ENCODE measurements around the gene FYCO1. TPM values are rescaled to one million over a fixed set of nuclear protein-coding genes. Genes with fewer than 3 reads are reported as not detected.

FYCO1 gene
- total and polyA plus RNA-seq, 2 donors (not counting 1 experiment from before 2014, with no cell fraction given): 19.2 to 82.2 TPM

DNA sequence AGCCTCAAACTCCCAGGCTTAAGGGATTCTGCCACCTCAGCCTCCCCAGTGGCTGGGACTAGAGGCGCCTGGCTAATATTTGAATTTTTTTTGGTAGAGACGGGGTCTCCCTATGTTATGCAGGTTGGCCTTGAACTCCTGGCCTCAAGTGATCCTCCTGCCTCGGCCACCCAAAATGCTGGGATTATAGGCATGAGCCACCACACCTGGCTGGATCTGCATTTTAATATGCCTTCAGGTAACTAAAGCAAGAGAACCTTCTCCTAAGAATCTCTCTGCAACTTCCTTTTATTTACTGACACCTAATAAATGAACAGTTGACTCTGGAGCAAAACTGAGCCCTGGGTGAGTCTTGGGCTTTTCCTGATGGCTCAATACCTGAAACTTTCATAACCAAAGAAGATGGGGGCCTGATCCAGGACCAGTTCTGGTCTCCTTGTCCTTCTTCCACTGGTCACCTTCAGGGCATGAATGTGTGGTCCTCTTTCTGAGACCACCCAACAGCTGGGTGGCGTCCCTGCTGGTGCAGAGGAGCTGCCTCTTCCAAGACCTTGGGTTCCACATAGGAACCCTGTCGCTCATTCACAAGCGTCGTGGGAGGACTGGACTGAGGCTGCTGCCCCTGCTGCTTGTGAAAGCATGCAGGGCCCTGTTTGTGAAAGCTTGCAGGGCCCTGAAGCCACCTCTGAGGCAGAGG is 81.1 kb downstream of the FYCO1 start:
- H3K9me3 ChIP-seq (ENCODE audit: control insufficient read depth, insufficient read depth, low read depth, low read length): no peaks in the 10 kb centered on the region
- no peaks in the 10 kb centered on the region for H3K27me3 ChIP-seq (ENCODE audit: control insufficient read depth, insufficient read depth, low read length)
- no peak overlapping the region for H2AFZ ChIP-seq (ENCODE audit: low read length)
- no peak overlapping the region for H3K4me2 ChIP-seq (ENCODE audit: extremely low read depth, insufficient read depth, low read length)
- H3K9ac ChIP-seq (ENCODE audit: insufficient read depth, low read length): no peak overlapping the region
- H3K27ac ChIP-seq (ENCODE audit: insufficient read depth, low read length): no peak overlapping the region
- H3K4me1 ChIP-seq (ENCODE audit: control insufficient read depth, extremely low read depth, insufficient read depth, low read length): peaks cover 4% of the 10 kb centered on the region
- no peak overlapping the region for H3K4me3 ChIP-seq (replicated peaks in 1 of 4; ENCODE audit: control extremely low read depth in 1 of 4, insufficient read depth in 1 of 4, low read depth in 3 of 4, low read length in 4 of 4)
- DNase-seq (ENCODE audit: low read depth in 2 of 2): no peak
- H4K20me1 ChIP-seq (ENCODE audit: control insufficient read depth, extremely low read depth, insufficient read depth, low read length): no peaks in the 10 kb centered on the region
- H3K36me3 ChIP-seq (ENCODE audit: control insufficient read depth, insufficient read depth, low read length): peaks cover 3% of the 10 kb centered on the region
- TF ChIP-seq, protein P1, sequence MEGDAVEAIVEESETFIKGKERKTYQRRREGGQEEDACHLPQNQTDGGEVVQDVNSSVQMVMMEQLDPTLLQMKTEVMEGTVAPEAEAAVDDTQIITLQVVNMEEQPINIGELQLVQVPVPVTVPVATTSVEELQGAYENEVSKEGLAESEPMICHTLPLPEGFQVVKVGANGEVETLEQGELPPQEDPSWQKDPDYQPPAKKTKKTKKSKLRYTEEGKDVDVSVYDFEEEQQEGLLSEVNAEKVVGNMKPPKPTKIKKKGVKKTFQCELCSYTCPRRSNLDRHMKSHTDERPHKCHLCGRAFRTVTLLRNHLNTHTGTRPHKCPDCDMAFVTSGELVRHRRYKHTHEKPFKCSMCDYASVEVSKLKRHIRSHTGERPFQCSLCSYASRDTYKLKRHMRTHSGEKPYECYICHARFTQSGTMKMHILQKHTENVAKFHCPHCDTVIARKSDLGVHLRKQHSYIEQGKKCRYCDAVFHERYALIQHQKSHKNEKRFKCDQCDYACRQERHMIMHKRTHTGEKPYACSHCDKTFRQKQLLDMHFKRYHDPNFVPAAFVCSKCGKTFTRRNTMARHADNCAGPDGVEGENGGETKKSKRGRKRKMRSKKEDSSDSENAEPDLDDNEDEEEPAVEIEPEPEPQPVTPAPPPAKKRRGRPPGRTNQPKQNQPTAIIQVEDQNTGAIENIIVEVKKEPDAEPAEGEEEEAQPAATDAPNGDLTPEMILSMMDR (conservative IDR thresholded peaks at IDR 0.05 in 1 of 2, IDR thresholded peaks at IDR 0.05 in 1 of 2; ENCODE audit: low read depth in 1 of 2, low read length in 2 of 2): no peak
- TF ChIP-seq EZH2 (IDR thresholded peaks at IDR 0.05; ENCODE audit: low read length, missing control alignments): no peak
- H3K79me2 ChIP-seq (ENCODE audit: control insufficient read depth, insufficient read depth, low read length): no peaks in the 10 kb centered on the region

GRCh38 chr3:45912435-45912834 is 83.2 kb downstream of the FYCO1 start:
- H3K4me2 ChIP-seq (ENCODE audit: extremely low read depth, insufficient read depth, low read length): no peak overlapping the region
- H3K9ac ChIP-seq (ENCODE audit: insufficient read depth, low read length): no peak overlapping the region
- peaks cover 9% of the 10 kb centered on the region for H3K4me1 ChIP-seq (ENCODE audit: control insufficient read depth, extremely low read depth, insufficient read depth, low read length)
- H3K27me3 ChIP-seq (ENCODE audit: control insufficient read depth, insufficient read depth, low read length): no peaks in the 10 kb centered on the region
- no peak overlapping the region for H2AFZ ChIP-seq (ENCODE audit: low read length)
- no peak for DNase-seq (ENCODE audit: low read depth in 2 of 2)
- no peaks in the 10 kb centered on the region for H4K20me1 ChIP-seq (ENCODE audit: control insufficient read depth, extremely low read depth, insufficient read depth, low read length)
- H3K27ac ChIP-seq (ENCODE audit: insufficient read depth, low read length): no peak overlapping the region
- no peak overlapping the region for H3K4me3 ChIP-seq (replicated peaks in 1 of 4; ENCODE audit: control extremely low read depth in 1 of 4, insufficient read depth in 1 of 4, low read depth in 3 of 4, low read length in 4 of 4)
- H3K9me3 ChIP-seq (ENCODE audit: control insufficient read depth, insufficient read depth, low read depth, low read length): no peaks in the 10 kb centered on the region
- no peaks in the 10 kb centered on the region for H3K36me3 ChIP-seq (ENCODE audit: control insufficient read depth, insufficient read depth, low read length)
- TF ChIP-seq, protein P1 (conservative IDR thresholded peaks at IDR 0.05 in 1 of 2, IDR thresholded peaks at IDR 0.05 in 1 of 2; ENCODE audit: low read depth in 1 of 2, low read length in 2 of 2): no peak
- TF ChIP-seq EZH2 (IDR thresholded peaks at IDR 0.05; ENCODE audit: low read length, missing control alignments): no peak
- H3K79me2 ChIP-seq (ENCODE audit: control insufficient read depth, insufficient read depth, low read length): no peaks in the 10 kb centered on the region

DNA sequence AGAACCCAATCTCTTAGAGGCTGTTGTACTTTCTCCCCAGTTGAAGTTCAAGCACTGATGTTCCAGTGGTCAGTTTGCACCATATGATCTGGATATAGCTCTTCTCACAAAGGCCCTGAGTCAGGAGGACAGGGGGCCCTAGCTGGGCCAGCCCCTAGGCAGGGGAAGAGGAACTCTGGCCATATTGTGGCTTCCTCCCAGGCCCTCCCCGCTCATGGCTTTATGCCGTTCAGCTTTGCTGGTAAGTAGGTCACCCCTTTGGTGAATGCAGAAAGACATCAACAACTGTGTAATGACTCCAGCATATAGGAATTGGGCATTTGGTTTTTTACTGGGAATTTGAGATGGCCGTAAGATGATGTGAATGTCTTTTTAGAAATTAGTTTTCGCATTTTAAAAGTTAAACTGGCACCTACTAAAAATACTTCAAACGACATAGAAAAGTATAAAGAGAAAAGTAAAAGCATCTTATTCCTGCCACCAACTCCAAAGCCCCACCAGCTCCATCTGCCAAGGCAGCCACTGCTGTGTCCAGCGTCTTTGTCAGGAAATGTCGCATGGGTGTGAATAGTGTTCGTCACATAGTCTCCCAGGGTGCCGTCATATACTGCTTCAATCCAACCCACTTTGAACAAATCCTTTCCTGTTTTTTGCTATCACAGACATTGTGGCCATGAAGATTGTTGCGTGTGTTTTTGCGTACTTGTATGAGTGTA is 84.0 kb downstream of the FYCO1 start:
- H3K36me3 ChIP-seq (ENCODE audit: control insufficient read depth, insufficient read depth, low read length): no peaks in the 10 kb centered on the region
- TF ChIP-seq, protein P1 (conservative IDR thresholded peaks at IDR 0.05 in 1 of 2, IDR thresholded peaks at IDR 0.05 in 1 of 2; ENCODE audit: low read depth in 1 of 2, low read length in 2 of 2): no peak
- TF ChIP-seq EZH2 (IDR thresholded peaks at IDR 0.05; ENCODE audit: low read length, missing control alignments): no peak
- no peak overlapping the region for H3K4me3 ChIP-seq (replicated peaks in 1 of 4; ENCODE audit: control extremely low read depth in 1 of 4, insufficient read depth in 1 of 4, low read depth in 3 of 4, low read length in 4 of 4)
- H3K79me2 ChIP-seq (ENCODE audit: control insufficient read depth, insufficient read depth, low read length): no peaks in the 10 kb centered on the region
- H2AFZ ChIP-seq (ENCODE audit: low read length): no peak overlapping the region
- H3K9me3 ChIP-seq (ENCODE audit: control insufficient read depth, insufficient read depth, low read depth, low read length): no peaks in the 10 kb centered on the region
- H3K4me2 ChIP-seq (ENCODE audit: extremely low read depth, insufficient read depth, low read length): no peak overlapping the region
- H3K4me1 ChIP-seq (ENCODE audit: control insufficient read depth, extremely low read depth, insufficient read depth, low read length): peaks cover 13% of the 10 kb centered on the region
- H3K9ac ChIP-seq (ENCODE audit: insufficient read depth, low read length): no peak overlapping the region
- no peaks in the 10 kb centered on the region for H4K20me1 ChIP-seq (ENCODE audit: control insufficient read depth, extremely low read depth, insufficient read depth, low read length)
- no peak overlapping the region for H3K27ac ChIP-seq (ENCODE audit: insufficient read depth, low read length)
- no peaks in the 10 kb centered on the region for H3K27me3 ChIP-seq (ENCODE audit: control insufficient read depth, insufficient read depth, low read length)
- DNase-seq (ENCODE audit: low read depth in 2 of 2): no peak

Data from fibroblast of lung (primary cell).